Uterus (tissue), 4 donors: ENCODE results near the gene ARFRP1. TPM values are rescaled to one million over a fixed set of nuclear protein-coding genes. Genes with fewer than 3 reads are reported as not detected.

ENCODE experiments used
- DNase-seq, 2 donors: peaks; one replicate each; pipeline ENCODE4 v3.0.0-alpha.2; 2019 to 2020
- H3K27ac ChIP-seq, 2 donors: fragments of 200-600 bp; sonication (generic); 1 replicate in 1 of 2; 2 replicates in 1 of 2; pipeline ENCODE4 v1.5.1; 2016 to 2018
- H3K27me3 ChIP-seq, 2 donors: fragments of 200-600 bp; sonication (generic); one replicate each; pipeline ENCODE4 v1.5.1; 2018 to 2019; ENCODE audit warnings: control low read depth in 1 of 2
- H3K36me3 ChIP-seq, 2 donors: fragments of 200-600 bp; sonication (generic); one replicate each; pipeline ENCODE4 v1.5.1; 2019; ENCODE audit warnings: control low read depth in 1 of 2
- H3K4me1 ChIP-seq, 2 donors: fragments of 200-600 bp; sonication (generic); one replicate each; pipeline ENCODE4 v1.5.1; 2018 to 2019; ENCODE audit warnings: control low read depth in 1 of 2
- H3K4me3 ChIP-seq, 2 donors: fragments of 200-600 bp; sonication (generic); 1 replicate in 1 of 2; 2 replicates in 1 of 2; pipeline ENCODE4 v1.5.1; 2018 to 2019; ENCODE audit warnings: mild to moderate bottlenecking in 1 of 2
- H3K9me3 ChIP-seq, 2 donors: fragments of 200-600 bp; sonication (generic); one replicate each; pipeline ENCODE4 v1.5.1; 2019; ENCODE audit warnings: control low read depth in 1 of 2
- CTCF ChIP-seq, 4 experiments: fragments of 200-600 bp in 2 of 4; fragments of 450-650 bp in 2 of 4; sonication (generic) in 2 of 4; IDR thresholded peaks; one replicate each; pipeline ENCODE4 v1.5.1; 2016 to 2019; ENCODE audit warnings: antibody characterized with exemption in 4 of 4, mild to moderate bottlenecking in 2 of 4, moderate library complexity in 1 of 4
- POLR2A ChIP-seq, 2 donors: fragments of 450-650 bp; IDR thresholded peaks; one replicate each; pipeline ENCODE4 v1.6.1; 2016; ENCODE audit warnings: antibody characterized with exemption in 2 of 2, mild to moderate bottlenecking in 1 of 2, moderate library complexity in 1 of 2
- intact Hi-C: fragments of 100-400 bp; cut with DNase I; formaldehyde crosslinking; loops from one replicate; pipeline ENCODE4 v1.15.1; 2023; ENCODE audit warnings: low total_unique reads
- total RNA-seq, 4 donors: library from RNA; depleted of rRNA in 3 of 4; stranded (reverse); fragments of >200 nt in 3 of 4; gene quantifications; one replicate each; pipeline versions ENCODE4 v1.1.0 to v1.2.4, GENCODE V29; 2014 to 2023
- donor health status: DM: yes; HTN: yes; CAD: no.

The ARFRP1 gene
- total RNA-seq, 4 donors from 2014 or later = 26.1 to 59.8 (median 33.5) TPM

- DNase-seq = no peak
- intact Hi-C loops = no loop called here
- Histone ChIP-seq H3K9me3 (no peaks in the 10 kb centered on the region), H3K4me3 (no peak overlapping the region), H3K4me1 (no peaks in the 10 kb centered on the region), H3K27ac (no peak overlapping the region), H3K27me3 (no peaks in the 10 kb centered on the region), H3K36me3 (no peaks in the 10 kb centered on the region)
- TF ChIP-seq POLR2A (IDR thresholded peaks at IDR 0.05) = no peak
- no peak for TF ChIP-seq CTCF (IDR thresholded peaks at IDR 0.05)
These were observed 41.1 kb upstream of the ARFRP1 start for GRCh38 chr20:63748934-63749270.

DNA sequence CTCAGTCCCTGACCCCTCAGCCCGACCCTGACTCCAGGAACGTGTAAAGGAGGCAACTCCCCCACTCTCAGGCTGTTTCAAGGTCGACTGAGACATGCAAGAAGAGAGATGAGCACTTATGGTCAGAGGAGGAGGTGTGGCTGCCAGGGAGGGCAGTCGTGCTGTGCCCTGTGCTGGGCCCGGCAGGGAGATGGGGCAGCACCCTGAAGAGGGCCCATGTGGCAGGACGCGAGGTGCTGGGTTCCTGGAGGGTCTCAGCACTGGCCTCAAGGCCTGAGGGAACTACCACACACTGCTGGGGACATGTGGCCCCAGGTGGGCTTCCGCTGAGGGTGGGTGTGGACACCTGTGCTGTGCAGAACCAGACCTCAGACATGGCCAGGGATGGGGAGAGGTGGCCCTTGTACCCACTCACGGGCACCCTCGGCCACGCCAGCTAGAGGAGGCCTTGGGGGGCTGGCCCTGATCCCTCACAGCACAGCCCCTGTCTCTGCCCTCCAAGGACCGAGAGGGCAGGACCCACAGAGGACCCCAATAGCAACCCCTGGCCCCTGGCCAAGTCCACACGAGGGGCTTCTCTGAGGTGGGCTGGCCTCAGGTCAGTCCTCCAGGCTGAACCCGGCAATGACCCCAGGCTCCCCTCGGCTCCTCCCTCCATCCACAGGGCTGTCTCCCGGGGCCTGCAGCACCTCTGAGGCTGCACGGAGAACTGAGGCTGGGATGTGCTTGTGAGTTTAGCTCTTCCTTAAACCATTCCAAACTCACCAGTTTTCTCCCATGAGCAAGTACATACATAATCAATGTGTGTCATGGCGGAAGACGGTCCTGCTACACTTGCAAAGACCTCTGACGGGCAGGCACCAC, 40.5 kb upstream of the ARFRP1 start:
- H3K27ac ChIP-seq = no peak overlapping the region
- H3K4me1 ChIP-seq = no peaks in the 10 kb centered on the region
- no peaks in the 10 kb centered on the region for H3K27me3 ChIP-seq
- no peak overlapping the region for H3K4me3 ChIP-seq
- no peaks in the 10 kb centered on the region for H3K36me3 ChIP-seq
- peak in 1 of 2 donors; percentile 31 for DNase-seq
- TF ChIP-seq CTCF (IDR thresholded peaks at IDR 0.05) = no peak
- no peak for TF ChIP-seq POLR2A (IDR thresholded peaks at IDR 0.05)
- intact Hi-C loops = no loop called here
- H3K9me3 ChIP-seq = no peaks in the 10 kb centered on the region

- Histone ChIP-seq H3K27me3 (no peaks in the 10 kb centered on the region), H3K36me3 (no peaks in the 10 kb centered on the region), H3K9me3 (no peaks in the 10 kb centered on the region), H3K27ac (no peak overlapping the region), H3K4me1 (no peaks in the 10 kb centered on the region), H3K4me3 (no peak overlapping the region)
- TF ChIP-seq POLR2A (IDR thresholded peaks at IDR 0.05) = no peak
- no peak for TF ChIP-seq CTCF (IDR thresholded peaks at IDR 0.05)
- intact Hi-C loops = no loop called here
- DNase-seq = no peak
These were observed 39.9 kb upstream of the ARFRP1 start for GRCh38 chr20:63747622-63748069.

- peak in 1 of 2 donors; percentile 15 for DNase-seq
- no peaks in the 10 kb centered on the region for H3K27me3 ChIP-seq
These were observed 39.1 kb upstream of the ARFRP1 start for GRCh38 chr20:63746751-63747315.

More at GRCh38 chr20:63746751-63747315, 39.1 kb upstream of the ARFRP1 start:
- peaks cover 0 to 6% of the 10 kb centered on the region in 2 donors for H3K4me1 ChIP-seq
- no peaks in the 10 kb centered on the region for H3K36me3 ChIP-seq
- no peaks in the 10 kb centered on the region for H3K9me3 ChIP-seq
- intact Hi-C loops = no loop called here
- no peak for TF ChIP-seq CTCF (IDR thresholded peaks at IDR 0.05)
- no peak for TF ChIP-seq POLR2A (IDR thresholded peaks at IDR 0.05)
- no peak overlapping the region for H3K27ac ChIP-seq
- H3K4me3 ChIP-seq = no peak overlapping the region
